WTC11 (cell line): ENCODE data around the gene SNX17. TPM values are rescaled to one million over a fixed set of nuclear protein-coding genes. Genes with fewer than 3 reads are reported as not detected.

Source experiments
- ATF2 ChIP-seq: sonication (generic); formaldehyde crosslinking; IDR thresholded peaks from 2 replicates; pipeline ENCODE4 v1.8.1; 2022; ENCODE audit warnings: low read depth, missing genetic modification reagents, borderline replicate concordance
- ATF3 ChIP-seq: sonication (generic); formaldehyde crosslinking; conservative IDR thresholded peaks from 2 replicates; pipeline ENCODE4 v1.8.1; 2022; ENCODE audit warnings: mild to moderate bottlenecking, missing genetic modification reagents
- E2F5 ChIP-seq: sonication (generic); formaldehyde crosslinking; IDR thresholded peaks from 2 replicates; pipeline ENCODE4 v1.8.1; 2022; ENCODE audit warnings: mild to moderate bottlenecking, moderate library complexity, missing genetic modification reagents
- ELF4 ChIP-seq: sonication (generic); formaldehyde crosslinking; IDR thresholded peaks from 2 replicates; pipeline ENCODE4 v1.8.1; 2022; ENCODE audit warnings: low read depth, mild to moderate bottlenecking, moderate library complexity, missing genetic modification reagents
- EMX1 ChIP-seq: fragments of 250-450 bp; sonication (Bioruptor Pico); IDR thresholded peaks from 2 replicates; pipeline ENCODE4 v1.8.0; 2021; ENCODE audit warnings: mild to moderate bottlenecking
- ERG ChIP-seq: fragments of 250-450 bp; sonication (Bioruptor Pico); IDR thresholded peaks from 2 replicates; pipeline ENCODE4 v1.8.0; 2021; ENCODE audit warnings: mild to moderate bottlenecking
- FOXJ3 ChIP-seq: sonication (generic); formaldehyde crosslinking; IDR thresholded peaks from 2 replicates; pipeline ENCODE4 v1.9.0; 2021; ENCODE audit warnings: missing genetic modification reagents, mild to moderate bottlenecking, borderline replicate concordance
- GABPB1 ChIP-seq: sonication (generic); formaldehyde crosslinking; IDR thresholded peaks from 2 replicates; pipeline ENCODE4 v1.8.1; 2023; ENCODE audit warnings: mild to moderate bottlenecking, missing genetic modification reagents
- KAT7 ChIP-seq: sonication (generic); formaldehyde crosslinking; IDR thresholded peaks from 2 replicates; pipeline ENCODE4 v1.8.1; 2023; ENCODE audit warnings: missing genetic modification reagents, mild to moderate bottlenecking, borderline replicate concordance
- NR2C2 ChIP-seq: sonication (generic); formaldehyde crosslinking; IDR thresholded peaks from 2 replicates; pipeline ENCODE4 v1.8.0; 2022; ENCODE audit warnings: mild to moderate bottlenecking, missing genetic modification reagents
- OVOL2 ChIP-seq: fragments of 250-450 bp; sonication (Bioruptor Pico); IDR thresholded peaks from 2 replicates; pipeline ENCODE4 v1.9.0; 2021; ENCODE audit warnings: mild to moderate bottlenecking, borderline replicate concordance
- RELA ChIP-seq: sonication (generic); formaldehyde crosslinking; IDR thresholded peaks from 2 replicates; pipeline ENCODE4 v1.8.1; 2022; ENCODE audit warnings: missing genetic modification reagents, mild to moderate bottlenecking, borderline replicate concordance
- SOX15 ChIP-seq: fragments of 250-450 bp; sonication (Bioruptor Pico); IDR thresholded peaks from 2 replicates; pipeline ENCODE4 v1.9.0; 2021; ENCODE audit warnings: mild to moderate bottlenecking
- STAT6 ChIP-seq: sonication (generic); formaldehyde crosslinking; conservative IDR thresholded peaks from 2 replicates; pipeline ENCODE4 v1.8.1; 2023; ENCODE audit warnings: mild to moderate bottlenecking, low read depth, missing genetic modification reagents, moderate library complexity
- TEAD1 ChIP-seq: sonication (generic); formaldehyde crosslinking; IDR thresholded peaks from 2 replicates; pipeline ENCODE4 v1.8.0; 2022; ENCODE audit warnings: mild to moderate bottlenecking, missing genetic modification reagents
- TEAD4 ChIP-seq: sonication (generic); formaldehyde crosslinking; IDR thresholded peaks from 2 replicates; pipeline ENCODE4 v1.8.0; 2022; ENCODE audit warnings: mild to moderate bottlenecking, missing genetic modification reagents
- USF2 ChIP-seq: sonication (generic); formaldehyde crosslinking; IDR thresholded peaks from 2 replicates; pipeline ENCODE4 v1.8.1; 2023; ENCODE audit warnings: mild to moderate bottlenecking, missing genetic modification reagents, moderate library complexity
- ZNF121 ChIP-seq: sonication (generic); formaldehyde crosslinking; IDR thresholded peaks from 2 replicates; pipeline ENCODE4 v1.8.0; 2023; ENCODE audit warnings: missing genetic modification reagents
- ZNF232 ChIP-seq: sonication (generic); formaldehyde crosslinking; IDR thresholded peaks from 2 replicates; pipeline ENCODE4 v1.8.0; 2022; ENCODE audit warnings: mild to moderate bottlenecking, missing genetic modification reagents
- ZNF396 ChIP-seq: fragments of 250-450 bp; sonication (Bioruptor Pico); IDR thresholded peaks from 2 replicates; pipeline ENCODE4 v1.8.0; 2021; ENCODE audit warnings: mild to moderate bottlenecking, moderate library complexity, borderline replicate concordance
- total RNA-seq: library from RNA; stranded (reverse); gene quantifications from 3 replicates; pipeline ENCODE4 v1.2.3, GENCODE V29; 2021
- TF ChIP-seq, protein P1 (sequence below): fragments of 250-450 bp; sonication (Bioruptor Pico); IDR thresholded peaks from 2 replicates; pipeline ENCODE4 v1.9.0; 2021; ENCODE audit warnings: mild to moderate bottlenecking
- TF ChIP-seq, protein P2 (sequence below): sonication (generic); formaldehyde crosslinking; IDR thresholded peaks from 2 replicates; pipeline ENCODE4 v1.8.1; 2022; ENCODE audit warnings: low read depth, mild to moderate bottlenecking, moderate library complexity, missing genetic modification reagents, borderline replicate concordance
- TF ChIP-seq, protein P3 (sequence below): sonication (generic); formaldehyde crosslinking; IDR thresholded peaks from 2 replicates; pipeline ENCODE4 v1.8.0; 2022; ENCODE audit warnings: mild to moderate bottlenecking, missing genetic modification reagents
- TF ChIP-seq, protein P4 (sequence below): sonication (generic); formaldehyde crosslinking; IDR thresholded peaks from 2 replicates; pipeline ENCODE4 v1.8.0; 2022; ENCODE audit warnings: mild to moderate bottlenecking, missing genetic modification reagents
- TF ChIP-seq, protein P5 (sequence below): sonication (generic); formaldehyde crosslinking; IDR thresholded peaks from 2 replicates; pipeline ENCODE4 v1.8.1; 2023; ENCODE audit warnings: mild to moderate bottlenecking, missing genetic modification reagents

SNX17 gene
- total RNA-seq, 1 experiment from 2014 or later = 74.7 TPM

- TF ChIP-seq ERG (CRISPR knock-in tag) = no peak
- peak; percentile 95 for TF ChIP-seq E2F5 (CRISPR knock-in tag)
- TF ChIP-seq, protein P1, sequence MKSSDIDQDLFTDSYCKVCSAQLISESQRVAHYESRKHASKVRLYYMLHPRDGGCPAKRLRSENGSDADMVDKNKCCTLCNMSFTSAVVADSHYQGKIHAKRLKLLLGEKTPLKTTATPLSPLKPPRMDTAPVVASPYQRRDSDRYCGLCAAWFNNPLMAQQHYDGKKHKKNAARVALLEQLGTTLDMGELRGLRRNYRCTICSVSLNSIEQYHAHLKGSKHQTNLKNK (CRISPR knock-in tag) = no peak
- TF ChIP-seq, protein P2, sequence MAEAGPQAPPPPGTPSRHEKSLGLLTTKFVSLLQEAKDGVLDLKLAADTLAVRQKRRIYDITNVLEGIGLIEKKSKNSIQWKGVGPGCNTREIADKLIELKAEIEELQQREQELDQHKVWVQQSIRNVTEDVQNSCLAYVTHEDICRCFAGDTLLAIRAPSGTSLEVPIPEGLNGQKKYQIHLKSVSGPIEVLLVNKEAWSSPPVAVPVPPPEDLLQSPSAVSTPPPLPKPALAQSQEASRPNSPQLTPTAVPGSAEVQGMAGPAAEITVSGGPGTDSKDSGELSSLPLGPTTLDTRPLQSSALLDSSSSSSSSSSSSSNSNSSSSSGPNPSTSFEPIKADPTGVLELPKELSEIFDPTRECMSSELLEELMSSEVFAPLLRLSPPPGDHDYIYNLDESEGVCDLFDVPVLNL (CRISPR knock-in tag) = 0 out of 2 replicates have a peak, but pooled peaks have one; percentile 56
- no peak for TF ChIP-seq ATF3
- TF ChIP-seq TEAD1 (CRISPR knock-in tag) = 0 out of 2 replicates have a peak, but pooled peaks have one; percentile 27
- TF ChIP-seq RELA (CRISPR knock-in tag) = peak; percentile 85; the same call in 1 of the 2 replicates
- TF ChIP-seq, protein P3, sequence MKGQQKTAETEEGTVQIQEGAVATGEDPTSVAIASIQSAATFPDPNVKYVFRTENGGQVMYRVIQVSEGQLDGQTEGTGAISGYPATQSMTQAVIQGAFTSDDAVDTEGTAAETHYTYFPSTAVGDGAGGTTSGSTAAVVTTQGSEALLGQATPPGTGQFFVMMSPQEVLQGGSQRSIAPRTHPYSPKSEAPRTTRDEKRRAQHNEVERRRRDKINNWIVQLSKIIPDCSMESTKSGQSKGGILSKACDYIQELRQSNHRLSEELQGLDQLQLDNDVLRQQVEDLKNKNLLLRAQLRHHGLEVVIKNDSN (CRISPR knock-in tag) = peak; percentile 56; the same call in 1 of the 2 replicates
- no peak for TF ChIP-seq NR2C2 (CRISPR knock-in tag)
- TF ChIP-seq EMX1 (CRISPR knock-in tag) = no peak
- no peak for TF ChIP-seq OVOL2 (CRISPR knock-in tag)
- TF ChIP-seq, protein P4, sequence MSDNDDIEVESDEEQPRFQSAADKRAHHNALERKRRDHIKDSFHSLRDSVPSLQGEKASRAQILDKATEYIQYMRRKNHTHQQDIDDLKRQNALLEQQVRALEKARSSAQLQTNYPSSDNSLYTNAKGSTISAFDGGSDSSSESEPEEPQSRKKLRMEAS = peak; percentile 95
- TF ChIP-seq KAT7 (CRISPR knock-in tag) = no peak
- no peak for TF ChIP-seq FOXJ3
- TF ChIP-seq, protein P5, sequence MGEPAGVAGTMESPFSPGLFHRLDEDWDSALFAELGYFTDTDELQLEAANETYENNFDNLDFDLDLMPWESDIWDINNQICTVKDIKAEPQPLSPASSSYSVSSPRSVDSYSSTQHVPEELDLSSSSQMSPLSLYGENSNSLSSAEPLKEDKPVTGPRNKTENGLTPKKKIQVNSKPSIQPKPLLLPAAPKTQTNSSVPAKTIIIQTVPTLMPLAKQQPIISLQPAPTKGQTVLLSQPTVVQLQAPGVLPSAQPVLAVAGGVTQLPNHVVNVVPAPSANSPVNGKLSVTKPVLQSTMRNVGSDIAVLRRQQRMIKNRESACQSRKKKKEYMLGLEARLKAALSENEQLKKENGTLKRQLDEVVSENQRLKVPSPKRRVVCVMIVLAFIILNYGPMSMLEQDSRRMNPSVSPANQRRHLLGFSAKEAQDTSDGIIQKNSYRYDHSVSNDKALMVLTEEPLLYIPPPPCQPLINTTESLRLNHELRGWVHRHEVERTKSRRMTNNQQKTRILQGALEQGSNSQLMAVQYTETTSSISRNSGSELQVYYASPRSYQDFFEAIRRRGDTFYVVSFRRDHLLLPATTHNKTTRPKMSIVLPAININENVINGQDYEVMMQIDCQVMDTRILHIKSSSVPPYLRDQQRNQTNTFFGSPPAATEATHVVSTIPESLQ (CRISPR knock-in tag) = no peak
- peak; percentile 87; the same call in 1 of the 2 replicates for TF ChIP-seq ZNF232 (CRISPR knock-in tag)
- TF ChIP-seq ZNF121 (CRISPR knock-in tag) = no peak
- TF ChIP-seq ATF2 = 0 out of 2 replicates have a peak, but pooled peaks have one; percentile 73
- TF ChIP-seq ZNF396 (CRISPR knock-in tag) = no peak
- TF ChIP-seq ELF4 (CRISPR knock-in tag) = no peak
- TF ChIP-seq STAT6 (CRISPR knock-in tag) = no peak
- no peak for TF ChIP-seq SOX15
- no peak for TF ChIP-seq TEAD4 (CRISPR knock-in tag)
- TF ChIP-seq GABPB1 (CRISPR knock-in tag) = no peak; the same call in none of the 2 replicates
- TF ChIP-seq USF2 (CRISPR knock-in tag) = peak; percentile 22; the same call in 1 of the 2 replicates
Measured at GRCh38 chr2:27409321-27410073, 39.1 kb downstream of the SNX17 start, which contains the start of gene PPM1G (continued).
